Large intestine (tissue), 3 donors: ENCODE results near the gene ANKMY1. TPM values are rescaled to one million over a fixed set of nuclear protein-coding genes. Genes with fewer than 3 reads are reported as not detected.

Source experiments
- DNase-seq, 2 donors: peaks; one replicate each; pipeline versions ENCODE4 v3.0.0 to v3.0.0-alpha.2; 2013
- H3K27ac ChIP-seq: one replicate; pipeline ENCODE4 v1.5.1; 2013; ENCODE audit warnings: low read length
- H3K27me3 ChIP-seq: 2 replicates; pipeline ENCODE4 v1.6.1; 2013; ENCODE audit warnings: low read length; ENCODE audit not compliant: control insufficient read depth, insufficient read depth
- H3K36me3 ChIP-seq: 2 replicates; pipeline ENCODE4 v1.6.1; 2013; ENCODE audit warnings: low read length; ENCODE audit not compliant: control insufficient read depth, insufficient read depth
- H3K4me1 ChIP-seq: one replicate; pipeline ENCODE4 v1.6.1; 2013; ENCODE audit warnings: low read length; ENCODE audit not compliant: control insufficient read depth, insufficient read depth
- H3K4me3 ChIP-seq: one replicate; pipeline ENCODE4 v1.5.1; 2013; ENCODE audit warnings: low read length
- H3K9me3 ChIP-seq: one replicate; pipeline ENCODE4 v1.6.1; 2013; ENCODE audit warnings: mild to moderate bottlenecking, low read depth, low read length, moderate library complexity; ENCODE audit not compliant: control insufficient read depth
- WGBS: methylation state at CpG from one replicate; pipeline ENCODE4 v1.1.5; 2013; ENCODE audit warnings: low lambda C conversion rate; ENCODE audit not compliant: insufficient coverage; 5-methylcytosine and 5-hydroxymethylcytosine counted together
- polyA plus RNA-seq: library from polyadenylated mRNA; unstranded; fragments of 120-200 nt; gene quantifications from one replicate; pipeline ENCODE4 v1.2.1, GENCODE V29; 2013

Gene ANKMY1
- polyA plus RNA-seq, 1 donor = 14.0 TPM

DNA sequence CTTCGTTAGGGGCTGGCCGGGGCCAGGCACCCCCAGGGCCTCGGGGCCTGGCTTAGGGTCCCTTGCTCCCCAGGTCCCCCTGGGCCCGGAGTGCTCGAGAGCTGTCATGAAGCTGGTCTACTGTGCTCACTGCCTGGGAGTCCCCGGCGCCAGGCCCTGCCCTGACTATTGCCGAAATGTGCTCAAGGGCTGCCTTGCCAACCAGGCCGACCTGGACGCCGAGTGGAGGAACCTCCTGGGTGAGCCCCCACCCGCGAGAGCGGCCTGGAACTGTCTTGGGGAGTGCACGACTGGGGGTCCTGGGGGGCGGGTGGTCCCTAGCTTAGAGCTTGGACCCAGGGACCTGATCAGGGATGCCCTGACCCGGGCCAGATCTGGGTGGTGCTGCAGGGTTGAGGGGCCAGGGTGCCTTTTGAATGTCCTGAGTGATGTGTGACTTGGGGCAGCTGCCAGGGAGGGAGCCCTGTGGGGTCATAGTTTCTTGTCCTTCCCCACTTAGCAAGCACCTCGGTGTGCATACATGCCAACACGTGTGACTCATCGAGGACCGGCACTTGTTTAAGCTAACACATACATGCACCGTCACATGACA, 94.4 kb downstream of the ANKMY1 start:
- Histone ChIP-seq H3K27me3 (no peaks in the 10 kb centered on the region), H3K4me3 (no peak overlapping the region), H3K27ac (no peak overlapping the region), H3K4me1 (no peaks in the 10 kb centered on the region), H3K36me3 (peaks cover 7% of the 10 kb centered on the region), H3K9me3 (peaks cover 2% of the 10 kb centered on the region)
- DNase-seq = no peak
- WGBS = no CpG with 5 or more reads among the region's 22 CpGs

DNA sequence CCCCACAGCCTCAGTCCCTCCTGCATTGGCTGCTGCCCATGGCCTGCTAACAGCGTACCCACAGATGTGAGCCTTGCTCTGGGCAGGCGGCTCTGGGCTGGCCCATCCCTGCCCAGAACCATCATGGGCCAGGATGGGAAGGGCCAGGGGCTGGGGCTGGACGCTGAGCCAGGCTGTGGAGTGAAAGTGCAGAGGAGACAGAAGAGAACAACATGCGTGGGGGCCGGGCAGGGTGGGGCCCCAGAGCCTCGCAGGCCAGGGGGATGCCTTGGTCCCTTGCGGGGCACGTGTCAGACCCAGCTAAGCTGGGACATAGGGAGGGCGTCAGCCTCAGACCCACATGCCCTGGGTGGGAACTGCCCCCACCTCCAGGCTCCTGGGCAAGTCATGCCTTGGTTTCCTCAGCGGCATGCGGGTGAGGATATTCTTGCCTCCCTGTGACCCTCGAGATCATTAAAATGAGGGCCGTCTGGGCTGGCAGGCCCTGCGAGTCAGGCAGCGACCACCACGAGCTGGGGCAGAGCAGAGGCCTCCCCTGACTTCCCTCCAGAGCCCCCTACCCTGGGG, 95.0 kb downstream of the ANKMY1 start:
- Histone ChIP-seq H3K27ac (no peak overlapping the region), H3K27me3 (no peaks in the 10 kb centered on the region), H3K36me3 (peaks cover 7% of the 10 kb centered on the region), H3K9me3 (peaks cover 2% of the 10 kb centered on the region), H3K4me3 (no peak overlapping the region), H3K4me1 (no peaks in the 10 kb centered on the region)
- no CpG with 5 or more reads among the region's 16 CpGs for WGBS
- no peak for DNase-seq

GRCh38 chr2:240462073-240462706, 95.6 kb downstream of the ANKMY1 start:
- WGBS = no CpG with 5 or more reads among the region's 41 CpGs
- H3K4me3 ChIP-seq = no peak overlapping the region
- H3K27me3 ChIP-seq = peaks cover 2% of the 10 kb centered on the region
- peaks cover 7% of the 10 kb centered on the region for H3K36me3 ChIP-seq
- peaks cover 2% of the 10 kb centered on the region for H3K9me3 ChIP-seq
- no peaks in the 10 kb centered on the region for H3K4me1 ChIP-seq
- no peak for DNase-seq
- no peak overlapping the region for H3K27ac ChIP-seq

- Histone ChIP-seq H3K36me3 (peaks cover 7% of the 10 kb centered on the region), H3K9me3 (peaks cover 2% of the 10 kb centered on the region), H3K4me1 (no peaks in the 10 kb centered on the region), H3K4me3 (no peak overlapping the region), H3K27me3 (peaks cover 9% of the 10 kb centered on the region), H3K27ac (no peak overlapping the region)
- no CpG with 5 or more reads among the region's 17 CpGs for WGBS
- DNase-seq = no peak
Measured at GRCh38 chr2:240461471-240462072, 96.2 kb downstream of the ANKMY1 start.

DNA sequence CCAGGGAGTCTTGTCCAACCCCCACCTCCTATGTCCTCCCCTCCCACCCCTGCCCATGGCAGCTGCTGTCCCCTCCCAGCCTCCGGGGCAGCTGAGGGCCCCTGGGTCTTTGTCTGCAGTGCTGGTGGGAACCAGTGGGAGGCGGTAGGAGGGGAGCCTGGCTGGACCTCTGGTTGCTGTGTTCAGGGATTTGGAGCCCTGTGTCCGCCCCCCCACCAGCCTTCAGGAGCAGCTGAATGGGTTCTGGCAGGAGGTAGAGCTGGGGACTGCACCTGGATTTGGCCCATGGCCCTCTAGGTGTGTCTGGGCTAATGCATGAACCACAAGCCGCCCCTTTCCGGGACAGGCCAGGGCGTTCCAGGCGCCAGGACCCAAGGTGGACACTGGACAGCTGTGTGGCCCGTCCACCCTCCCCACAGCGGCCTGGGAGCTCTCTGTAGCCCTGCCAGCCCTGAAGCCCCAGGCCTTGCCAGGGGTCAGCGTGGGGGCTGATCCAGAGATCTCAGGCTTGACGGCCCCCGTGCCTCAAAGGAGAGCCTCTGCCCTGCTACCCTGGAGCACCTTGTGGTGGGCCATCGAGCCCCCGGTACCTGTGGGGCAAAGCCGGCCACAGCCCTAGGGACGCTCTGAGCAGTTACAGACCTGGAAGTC, 96.9 kb downstream of the ANKMY1 start:
- no peak overlapping the region for H3K4me3 ChIP-seq
- peaks cover 14% of the 10 kb centered on the region for H3K27me3 ChIP-seq
- no CpG with 5 or more reads among the region's 16 CpGs for WGBS
- DNase-seq = no peak
- no peaks in the 10 kb centered on the region for H3K4me1 ChIP-seq
- H3K27ac ChIP-seq = no peak overlapping the region
- peaks cover 2% of the 10 kb centered on the region for H3K9me3 ChIP-seq
- peaks cover 7% of the 10 kb centered on the region for H3K36me3 ChIP-seq

DNA sequence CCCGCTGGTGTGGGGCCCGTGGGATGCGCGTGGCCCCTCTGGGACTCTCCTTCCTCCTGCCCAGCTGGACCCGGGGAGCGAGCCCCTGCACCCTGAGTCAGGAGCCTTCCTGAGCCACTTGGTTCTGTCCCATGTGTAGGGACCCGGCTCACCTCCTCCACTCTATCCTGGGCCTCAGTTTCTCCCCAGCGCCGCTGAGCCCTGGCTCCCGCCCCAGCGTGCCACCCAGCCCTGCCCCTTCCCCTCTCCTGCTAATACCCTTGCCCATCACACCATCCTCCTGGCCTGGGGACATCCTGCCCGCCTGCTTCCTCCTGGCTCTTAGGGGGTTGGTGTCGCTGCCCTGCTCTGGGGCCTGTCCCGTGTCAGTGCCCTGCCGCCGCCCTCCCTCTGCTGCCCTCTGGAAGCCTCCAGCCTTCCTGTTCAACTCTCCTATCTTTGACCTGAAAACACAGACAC, 97.5 kb downstream of the ANKMY1 start:
- Histone ChIP-seq H3K9me3 (peaks cover 2% of the 10 kb centered on the region), H3K4me1 (no peaks in the 10 kb centered on the region), H3K36me3 (peaks cover 5% of the 10 kb centered on the region), H3K27ac (no peak overlapping the region), H3K4me3 (no peak overlapping the region), H3K27me3 (peaks cover 20% of the 10 kb centered on the region)
- no CpG with 5 or more reads among the region's 16 CpGs for WGBS
- DNase-seq = no peak

GRCh38 chr2:240459401-240460252, 98.2 kb downstream of the ANKMY1 start:
- H3K36me3 ChIP-seq = peaks cover 5% of the 10 kb centered on the region

GRCh38 chr2:240458900-240459391, 98.8 kb downstream of the ANKMY1 start:
- no CpG with 5 or more reads among the region's 18 CpGs for WGBS
- no peaks in the 10 kb centered on the region for H3K4me1 ChIP-seq
- no peak overlapping the region for H3K27ac ChIP-seq
- peaks cover 33% of the 10 kb centered on the region for H3K27me3 ChIP-seq
- DNase-seq = no peak
- no peak overlapping the region for H3K4me3 ChIP-seq
- no peaks in the 10 kb centered on the region for H3K9me3 ChIP-seq
- peaks cover 2% of the 10 kb centered on the region for H3K36me3 ChIP-seq

More at GRCh38 chr2:240459401-240460252, 98.2 kb downstream of the ANKMY1 start:
- H3K27me3 ChIP-seq = peaks cover 26% of the 10 kb centered on the region
- DNase-seq = no peak
- H3K4me1 ChIP-seq = no peaks in the 10 kb centered on the region
- H3K9me3 ChIP-seq = peaks cover under 1% of the 10 kb centered on the region
- no peak overlapping the region for H3K27ac ChIP-seq
- WGBS = no CpG with 5 or more reads among the region's 23 CpGs
- no peak overlapping the region for H3K4me3 ChIP-seq

DNA sequence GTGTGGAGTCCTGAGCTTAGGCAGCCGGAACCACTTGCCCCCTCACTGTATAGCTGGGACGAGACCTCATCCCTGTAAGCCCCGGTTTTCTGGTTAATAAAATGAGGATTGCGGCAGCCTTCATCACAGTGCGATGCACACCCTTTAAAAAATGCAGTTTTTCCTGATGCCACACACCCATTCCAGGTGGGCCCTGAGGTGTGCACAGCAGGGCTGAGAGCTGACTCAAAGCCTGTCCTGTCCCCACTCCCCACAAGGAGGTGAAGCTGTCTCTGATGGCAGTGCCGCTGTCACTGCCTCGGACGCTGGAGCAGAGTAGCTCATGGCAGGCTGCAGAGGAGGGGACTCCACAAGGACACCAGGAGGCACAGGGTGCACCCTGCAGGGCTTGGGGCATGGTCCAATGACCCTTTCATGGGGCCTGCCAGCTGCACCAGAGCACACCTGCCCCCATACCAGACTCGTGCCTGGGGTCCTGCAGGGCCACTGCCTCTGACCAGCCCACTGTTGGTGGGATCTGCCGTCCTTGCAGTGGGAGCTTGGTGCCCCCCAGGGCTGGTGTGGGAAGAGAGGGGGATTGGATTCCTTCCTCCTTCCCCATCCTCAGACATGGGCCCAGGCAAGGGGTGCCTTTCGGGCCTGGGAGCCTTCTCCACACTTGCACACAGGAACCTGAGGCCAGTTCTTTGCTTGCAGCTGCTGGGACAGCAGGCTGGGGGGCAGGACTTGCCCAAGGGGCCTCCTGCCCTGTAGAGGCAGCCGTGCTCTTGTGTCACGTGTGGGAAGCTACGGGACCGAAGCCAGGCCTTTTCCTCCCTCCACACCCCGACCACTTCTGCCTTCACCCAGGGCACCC, 99.5 kb downstream of the ANKMY1 start:
- H3K4me1 ChIP-seq = no peaks in the 10 kb centered on the region
- no CpG with 5 or more reads among the region's 16 CpGs for WGBS
- H3K36me3 ChIP-seq = no peaks in the 10 kb centered on the region
- H3K4me3 ChIP-seq = no peak overlapping the region
- no peaks in the 10 kb centered on the region for H3K9me3 ChIP-seq
- no peak for DNase-seq
- H3K27ac ChIP-seq = no peak overlapping the region
- peaks cover 36% of the 10 kb centered on the region for H3K27me3 ChIP-seq
